HepG2 (cell line): Measurements from ENCODE around the gene TUBB3. TPM values are rescaled to one million over a fixed set of nuclear protein-coding genes. Genes with fewer than 3 reads are reported as not detected.

ENCODE experiments used
- ELF4 ChIP-seq: sonication (generic); formaldehyde crosslinking; IDR thresholded peaks from 2 replicates; pipeline ENCODE4 v1.5.0; 2020; ENCODE audit warnings: missing genetic modification reagents, mild to moderate bottlenecking, moderate library complexity, borderline replicate concordance
- HNF4G ChIP-seq, 2 experiments: sonication (generic) in 1 of 2; formaldehyde crosslinking in 1 of 2; IDR thresholded peaks; 2 replicates each; pipeline versions ENCODE4 v1.4.0 to v1.6.1; 2011 to 2020; ENCODE audit warnings: borderline replicate concordance in 2 of 2, low read depth in 2 of 2, mild to moderate bottlenecking in 2 of 2, low read length in 1 of 2, missing genetic modification reagents in 1 of 2, moderate library complexity in 1 of 2
- JDP2 ChIP-seq: sonication (generic); formaldehyde crosslinking; IDR thresholded peaks from 2 replicates; pipeline ENCODE4 v1.8.1; 2022; ENCODE audit warnings: missing genetic modification reagents, borderline replicate concordance
- KDM1A ChIP-seq: IDR thresholded peaks from 2 replicates; pipeline ENCODE4 v1.6.1; 2016; ENCODE audit warnings: missing compliant biosample characterization
- KDM5A ChIP-seq: fragments of 200-600 bp; sonication (generic); IDR thresholded peaks from 2 replicates; pipeline ENCODE4 v1.7.0; 2018; ENCODE audit warnings: antibody characterized with exemption, mild to moderate bottlenecking, low read length, borderline replicate concordance
- NCOA5 ChIP-seq: sonication (generic); formaldehyde crosslinking; IDR thresholded peaks from 2 replicates; pipeline ENCODE4 v1.4.0; 2020; ENCODE audit warnings: missing genetic modification reagents
- RBM22 ChIP-seq: fragments of 200-400 bp; formaldehyde crosslinking; optimal IDR thresholded peaks from 2 replicates; pipeline ENCODE3; 2017; ENCODE audit warnings: mild to moderate bottlenecking, low read length, moderate library complexity
- SCMH1 ChIP-seq: sonication (generic); formaldehyde crosslinking; IDR thresholded peaks from 2 replicates; pipeline ENCODE4 v1.9.0; 2021; ENCODE audit warnings: missing genetic modification reagents, mild to moderate bottlenecking, borderline replicate concordance
- STAG1 ChIP-seq: sonication (generic); formaldehyde crosslinking; IDR thresholded peaks from 2 replicates; pipeline ENCODE4 v1.4.0; 2020; ENCODE audit warnings: missing genetic modification reagents
- TARDBP ChIP-seq: sonication (generic); formaldehyde crosslinking; IDR thresholded peaks from 2 replicates; pipeline ENCODE4 v1.8.0; 2022; ENCODE audit warnings: mild to moderate bottlenecking, missing genetic modification reagents
- ZBTB20 ChIP-seq: sonication (generic); formaldehyde crosslinking; IDR thresholded peaks from 2 replicates; pipeline ENCODE4 v1.8.1; 2023; ENCODE audit warnings: missing genetic modification reagents, low read depth, mild to moderate bottlenecking, borderline replicate concordance
- ZNF101 ChIP-seq: sonication (generic); formaldehyde crosslinking; IDR thresholded peaks from 2 replicates; pipeline ENCODE4 v1.4.0; 2020; ENCODE audit warnings: mild to moderate bottlenecking, low read depth, missing genetic modification reagents, borderline replicate concordance
- ZNF326 ChIP-seq: sonication (generic); formaldehyde crosslinking; IDR thresholded peaks from 2 replicates; pipeline ENCODE4 v1.4.0; 2020; ENCODE audit warnings: missing genetic modification reagents, borderline replicate concordance
- ZNF768 ChIP-seq: sonication (generic); formaldehyde crosslinking; IDR thresholded peaks from 2 replicates; pipeline ENCODE4 v1.4.0; 2020; ENCODE audit warnings: missing genetic modification reagents
- ZSCAN31 ChIP-seq: sonication (generic); formaldehyde crosslinking; IDR thresholded peaks from 2 replicates; pipeline ENCODE4 v1.5.0; 2020; ENCODE audit warnings: low read depth, mild to moderate bottlenecking, missing genetic modification reagents
- polyA plus RNA-seq, 8 experiments: library from polyadenylated mRNA; depleted of rRNA in 3 of 8; stranded (reverse) in 7 of 8; unstranded in 1 of 8; fragments of >200 nt; fragmentation: Illumina TruSeq in 4 of 8; extraction: Trizol in 4 of 8; gene quantifications; 2 replicates each; pipeline versions ENCODE4 v1.2.1 to v1.2.3, GENCODE V29; 2011 to 2016; ENCODE audit warnings: low read depth in 4 of 8, missing spikeins in 1 of 8, mixed read lengths in 1 of 8; ENCODE audit not compliant: insufficient read depth in 1 of 8
- total RNA-seq, 5 experiments: library from RNA; depleted of rRNA; stranded (reverse); fragments of >200 nt; fragmentation: Illumina TruSeq; extraction: Trizol; gene quantifications; 2 replicates each; pipeline ENCODE4 v1.2.3, GENCODE V29; 2016; ENCODE audit warnings: low read depth in 1 of 5
- TF ChIP-seq, protein P1 (sequence below): IDR thresholded peaks from 2 replicates; pipeline ENCODE4 v1.6.1; 2016; ENCODE audit warnings: low read depth, control low read depth
- TF ChIP-seq, protein P2 (sequence below): sonication (generic); formaldehyde crosslinking; IDR thresholded peaks from 2 replicates; pipeline ENCODE4 v1.4.0; 2020; ENCODE audit warnings: missing genetic modification reagents
- TF ChIP-seq, protein P3 (sequence below): sonication (generic); formaldehyde crosslinking; IDR thresholded peaks from 2 replicates; pipeline ENCODE4 v1.5.0; 2020; ENCODE audit warnings: missing genetic modification reagents, mild to moderate bottlenecking, borderline replicate concordance
- TF ChIP-seq, protein P4 (sequence below): sonication (generic); formaldehyde crosslinking; IDR thresholded peaks from 2 replicates; pipeline ENCODE4 v1.5.1; 2020; ENCODE audit warnings: missing genetic modification reagents, mild to moderate bottlenecking, borderline replicate concordance
- TF ChIP-seq, protein P5 (sequence below): sonication (generic); formaldehyde crosslinking; IDR thresholded peaks from 2 replicates; pipeline ENCODE4 v1.4.0; 2020; ENCODE audit warnings: missing genetic modification reagents, low read depth, mild to moderate bottlenecking, borderline replicate concordance

The TUBB3 gene
- total and polyA plus RNA-seq, 2 of the 13 experiments (the other 11 are each of a cell fraction or from before 2014, with no cell fraction given), result 110 to 185 TPM

DNA sequence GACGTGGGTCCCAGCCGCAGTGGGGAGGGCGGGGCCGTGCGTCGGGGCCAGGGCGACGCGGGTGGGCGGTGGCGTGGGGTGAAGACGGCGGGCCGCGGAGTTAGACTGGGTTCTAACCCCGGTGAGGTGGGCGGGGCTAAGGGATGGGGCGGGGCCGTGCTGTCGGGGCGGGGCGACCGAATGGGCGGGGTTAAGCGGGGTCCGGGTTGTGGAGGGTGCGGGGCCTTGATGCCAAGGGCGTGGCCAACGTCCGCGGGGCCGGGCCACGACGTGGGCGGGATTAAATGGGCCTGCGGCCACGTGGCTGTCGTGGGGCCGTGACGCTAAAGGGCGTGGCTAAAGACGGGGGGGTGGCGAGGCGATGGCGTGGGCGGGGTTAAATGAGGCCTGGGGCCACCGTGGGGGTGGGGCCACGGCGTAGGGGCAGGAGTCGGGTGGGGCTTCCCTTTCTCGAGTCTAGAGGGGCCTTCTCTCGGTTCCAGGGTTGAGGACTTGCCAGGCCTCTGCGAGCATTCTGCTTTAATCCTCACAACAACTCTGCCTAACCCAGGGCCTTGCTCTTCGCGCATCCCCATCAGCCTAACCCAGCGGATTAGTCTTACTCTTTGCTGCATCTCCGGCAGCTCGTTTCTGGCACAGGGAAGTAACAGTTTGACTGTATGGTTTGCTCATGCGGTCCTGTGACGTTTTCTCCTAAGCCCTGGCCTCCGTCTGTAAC lies 49.0 kb upstream of the TUBB3 start (continued):
- no peak for TF ChIP-seq JDP2 (CRISPR knock-in tag)
- no peak for TF ChIP-seq KDM1A (CRISPR knock-in tag)
- TF ChIP-seq RBM22, result no peak
- no peak for TF ChIP-seq SCMH1 (CRISPR knock-in tag)
- no peak for TF ChIP-seq HNF4G (IDR thresholded peaks at IDR 0.05; ENCODE audit: borderline replicate concordance, low read depth, low read length)
- TF ChIP-seq HNF4G (CRISPR knock-in tag; IDR thresholded peaks at IDR 0.05; ENCODE audit: borderline replicate concordance, low read depth), result no peak
- no peak for TF ChIP-seq STAG1 (CRISPR knock-in tag)
- TF ChIP-seq ZBTB20, result peak; percentile 25; the same call in 1 of the 2 replicates
- TF ChIP-seq ZNF326 (CRISPR knock-in tag), result no peak
- TF ChIP-seq ZSCAN31, result no peak; the same call in 1 of the 2 replicates
- TF ChIP-seq, protein P1, sequence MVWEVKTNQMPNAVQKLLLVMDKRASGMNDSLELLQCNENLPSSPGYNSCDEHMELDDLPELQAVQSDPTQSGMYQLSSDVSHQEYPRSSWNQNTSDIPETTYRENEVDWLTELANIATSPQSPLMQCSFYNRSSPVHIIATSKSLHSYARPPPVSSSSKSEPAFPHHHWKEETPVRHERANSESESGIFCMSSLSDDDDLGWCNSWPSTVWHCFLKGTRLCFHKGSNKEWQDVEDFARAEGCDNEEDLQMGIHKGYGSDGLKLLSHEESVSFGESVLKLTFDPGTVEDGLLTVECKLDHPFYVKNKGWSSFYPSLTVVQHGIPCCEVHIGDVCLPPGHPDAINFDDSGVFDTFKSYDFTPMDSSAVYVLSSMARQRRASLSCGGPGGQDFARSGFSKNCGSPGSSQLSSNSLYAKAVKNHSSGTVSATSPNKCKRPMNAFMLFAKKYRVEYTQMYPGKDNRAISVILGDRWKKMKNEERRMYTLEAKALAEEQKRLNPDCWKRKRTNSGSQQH, result no peak
- TF ChIP-seq ELF4 (CRISPR knock-in tag), result 0 out of 2 replicates have a peak, but pooled peaks have one; percentile 47
- TF ChIP-seq ZNF768 (CRISPR knock-in tag), result 0 out of 2 replicates have a peak, but pooled peaks have one; percentile 12
- TF ChIP-seq NCOA5 (CRISPR knock-in tag), result no peak
- TF ChIP-seq, protein P2, sequence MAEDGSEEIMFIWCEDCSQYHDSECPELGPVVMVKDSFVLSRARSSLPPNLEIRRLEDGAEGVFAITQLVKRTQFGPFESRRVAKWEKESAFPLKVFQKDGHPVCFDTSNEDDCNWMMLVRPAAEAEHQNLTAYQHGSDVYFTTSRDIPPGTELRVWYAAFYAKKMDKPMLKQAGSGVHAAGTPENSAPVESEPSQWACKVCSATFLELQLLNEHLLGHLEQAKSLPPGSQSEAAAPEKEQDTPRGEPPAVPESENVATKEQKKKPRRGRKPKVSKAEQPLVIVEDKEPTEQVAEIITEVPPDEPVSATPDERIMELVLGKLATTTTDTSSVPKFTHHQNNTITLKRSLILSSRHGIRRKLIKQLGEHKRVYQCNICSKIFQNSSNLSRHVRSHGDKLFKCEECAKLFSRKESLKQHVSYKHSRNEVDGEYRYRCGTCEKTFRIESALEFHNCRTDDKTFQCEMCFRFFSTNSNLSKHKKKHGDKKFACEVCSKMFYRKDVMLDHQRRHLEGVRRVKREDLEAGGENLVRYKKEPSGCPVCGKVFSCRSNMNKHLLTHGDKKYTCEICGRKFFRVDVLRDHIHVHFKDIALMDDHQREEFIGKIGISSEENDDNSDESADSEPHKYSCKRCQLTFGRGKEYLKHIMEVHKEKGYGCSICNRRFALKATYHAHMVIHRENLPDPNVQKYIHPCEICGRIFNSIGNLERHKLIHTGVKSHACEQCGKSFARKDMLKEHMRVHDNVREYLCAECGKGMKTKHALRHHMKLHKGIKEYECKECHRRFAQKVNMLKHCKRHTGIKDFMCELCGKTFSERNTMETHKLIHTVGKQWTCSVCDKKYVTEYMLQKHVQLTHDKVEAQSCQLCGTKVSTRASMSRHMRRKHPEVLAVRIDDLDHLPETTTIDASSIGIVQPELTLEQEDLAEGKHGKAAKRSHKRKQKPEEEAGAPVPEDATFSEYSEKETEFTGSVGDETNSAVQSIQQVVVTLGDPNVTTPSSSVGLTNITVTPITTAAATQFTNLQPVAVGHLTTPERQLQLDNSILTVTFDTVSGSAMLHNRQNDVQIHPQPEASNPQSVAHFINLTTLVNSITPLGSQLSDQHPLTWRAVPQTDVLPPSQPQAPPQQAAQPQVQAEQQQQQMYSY (CRISPR knock-in tag), result no peak
- TF ChIP-seq, protein P3, sequence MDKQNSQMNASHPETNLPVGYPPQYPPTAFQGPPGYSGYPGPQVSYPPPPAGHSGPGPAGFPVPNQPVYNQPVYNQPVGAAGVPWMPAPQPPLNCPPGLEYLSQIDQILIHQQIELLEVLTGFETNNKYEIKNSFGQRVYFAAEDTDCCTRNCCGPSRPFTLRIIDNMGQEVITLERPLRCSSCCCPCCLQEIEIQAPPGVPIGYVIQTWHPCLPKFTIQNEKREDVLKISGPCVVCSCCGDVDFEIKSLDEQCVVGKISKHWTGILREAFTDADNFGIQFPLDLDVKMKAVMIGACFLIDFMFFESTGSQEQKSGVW (CRISPR knock-in tag), result no peak
- TF ChIP-seq, protein P4, sequence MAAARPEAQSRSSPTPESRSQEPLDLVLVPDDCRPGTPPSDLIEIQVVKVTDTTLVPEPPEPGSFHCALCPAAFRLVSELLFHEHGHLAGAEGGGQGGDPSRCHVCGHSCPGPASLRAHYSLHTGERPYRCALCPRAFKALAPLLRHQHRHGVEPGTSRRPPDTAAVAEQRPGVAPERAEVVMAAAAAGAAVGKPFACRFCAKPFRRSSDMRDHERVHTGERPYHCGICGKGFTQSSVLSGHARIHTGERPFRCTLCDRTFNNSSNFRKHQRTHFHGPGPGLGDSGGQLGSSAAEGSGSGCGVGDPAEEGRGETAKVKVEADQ (CRISPR knock-in tag), result 0 out of 2 replicates have a peak, but pooled peaks have one; percentile 48
- TF ChIP-seq, protein P5, sequence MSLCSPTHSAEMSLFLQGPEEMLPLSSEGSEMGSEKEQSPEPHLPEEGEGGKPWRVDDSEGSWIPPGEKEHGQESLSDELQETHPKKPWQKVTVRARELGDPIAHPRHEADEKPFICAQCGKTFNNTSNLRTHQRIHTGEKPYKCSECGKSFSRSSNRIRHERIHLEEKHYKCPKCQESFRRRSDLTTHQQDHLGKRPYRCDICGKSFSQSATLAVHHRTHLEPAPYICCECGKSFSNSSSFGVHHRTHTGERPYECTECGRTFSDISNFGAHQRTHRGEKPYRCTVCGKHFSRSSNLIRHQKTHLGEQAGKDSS (CRISPR knock-in tag), result no peak
- TF ChIP-seq KDM5A, result no peak; the same call in 1 of the 2 replicates
- TF ChIP-seq TARDBP (CRISPR knock-in tag), result no peak
- no peak for TF ChIP-seq ZNF101
